WI38 (cell line): ENCODE results near the gene ANO7.

Source experiments
- H3K4me3 ChIP-seq: 2 replicates; pipeline ENCODE4 v1.5.1; 2011; ENCODE audit warnings: low read depth, mild to moderate bottlenecking, control low read depth, low read length
- CTCF ChIP-seq: IDR thresholded peaks from 2 replicates; pipeline ENCODE4 v1.5.1; 2012; ENCODE audit warnings: low read depth, mild to moderate bottlenecking, control low read depth, low read length

Gene ANO7

GRCh38 chr2:241204010-241204384 lies 15.5 kb downstream of the ANO7 start:
- TF ChIP-seq CTCF, result no peak
- H3K4me3 ChIP-seq, result no peak overlapping the region

GRCh38 chr2:241204490-241204889 lies 16.0 kb downstream of the ANO7 start:
- TF ChIP-seq CTCF, result no peak
- H3K4me3 ChIP-seq, result no peak overlapping the region

- no peak overlapping the region for H3K4me3 ChIP-seq
- TF ChIP-seq CTCF, result no peak
Observed at GRCh38 chr2:241205086-241205485, 16.6 kb downstream of the ANO7 start.

GRCh38 chr2:241207151-241207550 lies 18.7 kb downstream of the ANO7 start:
- no peak for TF ChIP-seq CTCF
- no peak overlapping the region for H3K4me3 ChIP-seq

- TF ChIP-seq CTCF, result no peak
- H3K4me3 ChIP-seq, result no peak overlapping the region
Observed at GRCh38 chr2:241207641-241208040, 19.2 kb downstream of the ANO7 start.

- H3K4me3 ChIP-seq, result no peak overlapping the region
- TF ChIP-seq CTCF, result no peak
Observed at GRCh38 chr2:241208058-241208457, 19.6 kb downstream of the ANO7 start.

GRCh38 chr2:241209271-241209670 lies 20.8 kb downstream of the ANO7 start:
- TF ChIP-seq CTCF, result no peak
- no peak overlapping the region for H3K4me3 ChIP-seq
